DLD1 (cell line): ENCODE data around the gene LRRFIP2.

Experiments used
- in situ Hi-C: cut with HindIII; loops from 2 replicates; pipeline ENCODE4 v1.10.0; 2017; ENCODE audit warnings: low sequenced_read_pairs

The LRRFIP2 gene

GRCh38 chr3:37029516-37030163, 144.7 kb downstream of the LRRFIP2 start:
- in situ Hi-C loops = no loop called here

DNA sequence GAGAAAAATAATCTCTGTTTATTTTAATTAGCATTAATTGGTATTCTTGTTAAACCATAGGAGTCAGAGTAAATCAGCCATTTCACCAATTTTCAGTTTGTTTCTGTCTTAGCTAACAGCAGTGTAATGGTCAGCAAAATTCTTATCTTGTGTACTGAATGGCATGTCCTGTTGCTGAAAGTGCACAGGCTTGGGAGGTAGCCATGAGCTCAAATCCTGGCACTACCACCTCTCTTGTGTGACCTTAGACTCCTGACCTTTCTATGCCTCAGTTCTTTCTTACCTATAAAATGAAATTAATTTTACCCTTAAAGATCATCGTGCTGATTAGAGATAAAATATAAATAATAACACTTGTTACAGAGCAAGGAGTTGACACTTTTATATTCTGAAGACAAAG, 145.3 kb downstream of the LRRFIP2 start:
- in situ Hi-C loops = no loop called here

- in situ Hi-C loops = no loop called here
Observed at GRCh38 chr3:37028329-37028728, 146.1 kb downstream of the LRRFIP2 start.

DNA sequence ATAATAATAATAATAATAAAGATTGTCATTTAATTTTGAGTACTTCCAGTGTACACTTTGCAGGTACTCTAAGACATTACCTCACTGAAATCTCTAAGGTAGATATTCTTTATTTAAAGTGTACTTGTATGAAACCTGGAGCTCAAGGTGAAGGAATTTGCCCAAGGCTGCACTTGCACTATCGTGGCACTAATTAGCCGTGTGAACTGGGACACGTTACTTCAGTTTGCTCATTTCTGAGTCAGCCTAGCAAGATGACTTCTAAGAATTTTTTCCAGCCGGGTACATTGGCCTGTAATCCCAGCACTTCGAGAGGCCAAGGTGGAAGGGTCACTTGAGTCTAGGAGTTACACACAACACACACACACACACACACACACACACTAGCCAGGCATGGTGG, 147.5 kb downstream of the LRRFIP2 start:
- in situ Hi-C loops = no loop called here

DNA sequence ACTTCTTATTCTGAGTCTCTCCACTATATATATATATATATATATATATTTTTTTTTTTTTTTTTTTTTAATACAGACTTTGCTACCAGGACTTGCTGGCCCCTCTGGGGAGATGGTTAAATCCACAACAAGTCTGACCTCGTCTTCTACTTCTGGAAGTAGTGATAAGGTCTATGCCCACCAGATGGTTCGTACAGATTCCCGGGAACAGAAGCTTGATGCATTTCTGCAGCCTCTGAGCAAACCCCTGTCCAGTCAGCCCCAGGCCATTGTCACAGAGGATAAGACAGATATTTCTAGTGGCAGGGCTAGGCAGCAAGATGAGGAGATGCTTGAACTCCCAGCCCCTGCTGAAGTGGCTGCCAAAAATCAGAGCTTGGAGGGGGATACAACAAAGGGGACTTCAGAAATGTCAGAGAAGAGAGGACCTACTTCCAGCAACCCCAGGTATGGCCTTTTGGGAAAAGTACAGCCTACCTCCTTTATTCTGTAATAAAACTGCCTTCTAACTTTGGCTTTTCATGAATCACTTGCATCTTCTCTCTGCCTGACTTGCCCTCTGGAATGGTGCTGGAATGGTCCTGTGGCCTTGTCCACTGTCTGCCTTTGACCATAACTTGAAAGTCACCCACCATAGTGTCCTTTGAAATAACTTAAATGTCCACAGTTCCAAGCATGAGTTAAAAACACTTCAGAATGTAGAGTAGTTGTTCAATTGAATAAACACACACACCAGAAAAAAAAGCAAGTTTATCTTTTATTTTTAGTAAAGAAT, 148.6 kb downstream of the LRRFIP2 start:
- in situ Hi-C loops = no loop called here

DNA sequence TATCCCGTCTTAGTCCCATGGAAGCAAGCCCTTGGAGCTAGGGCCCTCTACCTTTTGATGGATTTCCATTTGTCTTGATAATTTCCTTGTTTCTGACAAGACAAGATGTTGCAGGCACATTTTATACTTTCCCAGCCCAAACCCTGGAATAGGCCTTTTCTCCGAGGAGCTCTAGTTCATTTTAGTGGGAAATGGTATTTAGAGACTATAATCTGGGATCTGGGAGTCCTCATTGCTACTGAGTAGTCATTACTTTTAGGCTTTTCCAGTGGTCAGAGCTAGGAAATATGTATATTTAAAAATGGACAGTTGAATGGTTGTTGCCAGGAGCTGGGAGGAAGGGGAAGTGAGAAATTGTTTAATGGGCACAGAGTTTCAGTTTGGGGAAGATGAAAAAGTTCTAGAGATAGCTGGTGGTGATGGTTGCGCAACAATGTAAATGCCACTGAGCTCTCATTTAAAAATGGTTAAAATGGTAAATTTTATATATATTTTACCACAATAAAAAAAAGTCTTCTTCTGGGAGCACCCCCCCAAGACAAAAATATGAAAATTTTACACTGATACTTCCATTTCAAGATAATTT, 149.5 kb downstream of the LRRFIP2 start:
- in situ Hi-C loops = no loop called here

DNA sequence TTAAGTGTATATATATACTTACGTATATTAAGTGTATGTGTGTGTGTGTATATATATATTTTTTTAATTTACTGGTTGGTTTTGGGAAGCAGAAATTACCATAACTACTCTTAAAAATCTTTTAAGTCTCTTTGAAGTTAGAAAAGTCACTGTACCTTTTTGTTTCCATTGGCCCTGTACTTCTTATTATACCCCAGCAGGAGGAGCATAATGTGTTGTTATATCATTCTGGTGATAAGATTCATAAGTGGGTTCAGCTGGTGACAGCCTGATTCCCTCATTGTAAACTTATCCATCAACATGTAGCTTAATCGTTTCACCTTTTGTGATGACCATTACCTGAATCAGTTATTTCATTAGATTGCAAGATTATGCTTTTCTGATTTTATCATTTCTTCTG, 150.3 kb downstream of the LRRFIP2 start:
- in situ Hi-C loops = no loop called here

- in situ Hi-C loops = no loop called here
Observed at GRCh38 chr3:37017683-37018082, 156.7 kb downstream of the LRRFIP2 start.

DNA sequence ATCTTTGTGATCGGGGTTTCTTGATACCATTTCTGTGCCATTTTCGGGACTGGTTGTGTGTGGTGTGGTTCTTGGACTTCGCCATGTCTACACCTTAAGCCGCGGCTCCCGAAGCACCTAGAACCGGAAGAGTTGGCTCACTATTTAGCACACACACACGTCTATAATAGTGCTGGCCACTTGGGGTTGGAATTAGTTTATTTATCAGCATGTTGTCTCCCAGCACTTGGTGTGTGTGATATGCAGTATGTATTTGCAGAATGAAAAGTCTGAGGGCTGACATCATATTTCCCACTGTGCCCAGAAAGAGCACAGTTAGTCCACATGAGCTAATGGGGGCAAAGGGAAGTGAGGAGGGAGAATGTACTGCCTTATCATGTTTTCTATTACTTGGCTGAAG, 157.5 kb downstream of the LRRFIP2 start:
- in situ Hi-C loops = no loop called here

GRCh38 chr3:37015642-37016041, 158.7 kb downstream of the LRRFIP2 start:
- in situ Hi-C loops = no loop called here

GRCh38 chr3:37014620-37015019, 159.8 kb downstream of the LRRFIP2 start:
- in situ Hi-C loops = no loop called here
